ENCODE results near the gene PPM1M. TPM values are rescaled to one million over a fixed set of nuclear protein-coding genes. Genes with fewer than 3 reads are reported as not detected.

The PPM1M gene, protein sequence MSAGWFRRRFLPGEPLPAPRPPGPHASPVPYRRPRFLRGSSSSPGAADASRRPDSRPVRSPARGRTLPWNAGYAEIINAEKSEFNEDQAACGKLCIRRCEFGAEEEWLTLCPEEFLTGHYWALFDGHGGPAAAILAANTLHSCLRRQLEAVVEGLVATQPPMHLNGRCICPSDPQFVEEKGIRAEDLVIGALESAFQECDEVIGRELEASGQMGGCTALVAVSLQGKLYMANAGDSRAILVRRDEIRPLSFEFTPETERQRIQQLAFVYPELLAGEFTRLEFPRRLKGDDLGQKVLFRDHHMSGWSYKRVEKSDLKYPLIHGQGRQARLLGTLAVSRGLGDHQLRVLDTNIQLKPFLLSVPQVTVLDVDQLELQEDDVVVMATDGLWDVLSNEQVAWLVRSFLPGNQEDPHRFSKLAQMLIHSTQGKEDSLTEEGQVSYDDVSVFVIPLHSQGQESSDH
- total RNA-seq: 57.1 and 59.5 TPM in 2 replicates

DNA sequence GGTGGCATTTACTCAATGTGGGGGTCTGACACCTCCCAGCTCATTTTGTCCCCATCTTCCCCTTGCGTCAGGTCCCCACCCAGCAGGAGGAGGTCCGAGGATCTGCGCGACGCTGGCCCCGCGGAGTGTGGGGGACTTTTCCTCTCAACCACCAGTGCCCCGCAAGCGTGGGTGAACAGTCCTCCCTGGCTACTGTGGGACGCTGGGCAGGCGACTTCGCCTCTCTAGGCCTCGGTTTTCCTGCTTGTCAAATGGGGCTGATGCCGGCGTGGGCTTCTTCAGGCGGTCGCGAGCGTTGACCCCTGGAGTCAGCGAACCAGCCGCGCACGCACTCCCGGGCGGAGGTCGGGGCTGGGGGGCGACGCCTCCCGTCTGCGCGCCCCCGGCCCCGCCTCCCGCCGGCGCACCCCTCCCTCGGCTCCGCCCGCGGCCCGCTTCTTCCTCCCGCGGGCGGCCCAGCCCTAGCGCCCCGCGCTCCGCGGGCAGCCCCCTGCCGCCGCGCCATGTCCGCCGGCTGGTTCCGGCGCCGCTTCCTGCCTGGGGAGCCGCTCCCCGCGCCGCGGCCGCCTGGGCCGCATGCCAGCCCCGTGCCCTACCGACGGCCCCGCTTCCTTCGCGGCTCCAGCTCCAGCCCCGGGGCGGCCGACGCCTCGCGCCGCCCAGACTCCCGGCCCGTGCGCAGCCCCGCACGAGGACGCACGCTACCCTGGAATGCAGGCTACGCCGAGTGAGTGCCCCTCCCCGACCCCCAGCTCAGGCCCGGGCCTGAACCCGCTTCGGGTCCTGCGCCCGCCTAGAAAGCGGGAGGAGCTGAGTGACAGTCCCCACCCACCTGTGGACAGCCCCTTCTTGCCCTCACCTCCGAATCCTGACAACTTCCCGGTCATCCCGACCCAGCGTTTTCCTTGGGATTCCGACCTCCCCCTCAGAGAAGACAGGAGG is at the start of gene PPM1M:
Gene PPM1M, plus strand, starts transcription at position 438 of the 942 bp plus-strand sequence. Its CDS starts 66 bp downstream, at position 504.
- peak within 1 kb of the TSS; percentile 88 for H3K4me3 Mint-ChIP-seq
- intact Hi-C loops (cut with micrococcal nuclease): no loop called here
- H3K36me3 Mint-ChIP-seq (ENCODE audit: low read depth): peaks cover 40% of the 10 kb centered on the region
- peaks cover 81% of the 10 kb centered on the region for H3K4me1 Mint-ChIP-seq (ENCODE audit: low read depth)
- H3K27me3 Mint-ChIP-seq (ENCODE audit: insufficient read depth): no peaks in the 10 kb centered on the region
- peak; percentile 66 for DNase-seq (ENCODE audit: low spot score)
- H3K27ac Mint-ChIP-seq: peak within 1 kb of the TSS; percentile 92
- H3K9me3 Mint-ChIP-seq: peaks cover 3% of the 10 kb centered on the region

DNA sequence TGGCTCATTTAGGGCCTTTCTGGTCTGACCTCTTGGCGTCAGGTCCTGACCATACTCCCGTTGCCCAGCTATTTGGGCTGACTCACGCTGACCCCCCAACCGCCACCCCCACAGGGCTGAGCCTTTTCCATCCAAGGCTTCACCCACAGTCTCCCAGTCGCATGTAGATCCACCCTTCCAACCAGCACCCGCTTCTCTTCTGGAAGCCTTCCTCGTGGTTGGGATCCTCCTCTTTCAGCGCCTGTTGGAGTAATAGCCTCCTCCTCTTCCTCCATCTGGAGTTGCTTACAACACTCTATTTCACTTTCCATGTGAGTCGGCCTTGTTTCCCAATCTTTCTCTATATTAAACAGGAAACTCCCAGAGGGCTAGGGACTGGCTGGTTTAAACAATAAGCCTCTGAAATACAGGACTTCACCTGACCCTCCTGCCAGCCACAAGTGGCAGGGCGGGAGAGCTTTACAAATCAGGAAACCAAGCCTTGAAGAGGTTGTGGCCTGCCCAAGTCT is 49.7 kb upstream of the PPM1M start:
- Mint-ChIP-seq H3K27me3 (ENCODE audit: insufficient read depth) (peaks cover 2% of the 10 kb centered on the region), H3K36me3 (ENCODE audit: low read depth) (peaks cover 17% of the 10 kb centered on the region), H3K9me3 (no peaks in the 10 kb centered on the region), H3K27ac (peak overlapping the region; percentile 26), H3K4me3 (no peak overlapping the region), H3K4me1 (ENCODE audit: low read depth) (peaks cover 42% of the 10 kb centered on the region)
- intact Hi-C loops (cut with micrococcal nuclease): loop anchor here (5.0 kb wide), 2 partner anchors 199 to 341 kb away; partner anchors contain the start of genes RPL29 and UQCC5
- DNase-seq (ENCODE audit: low spot score): no peak

DNA sequence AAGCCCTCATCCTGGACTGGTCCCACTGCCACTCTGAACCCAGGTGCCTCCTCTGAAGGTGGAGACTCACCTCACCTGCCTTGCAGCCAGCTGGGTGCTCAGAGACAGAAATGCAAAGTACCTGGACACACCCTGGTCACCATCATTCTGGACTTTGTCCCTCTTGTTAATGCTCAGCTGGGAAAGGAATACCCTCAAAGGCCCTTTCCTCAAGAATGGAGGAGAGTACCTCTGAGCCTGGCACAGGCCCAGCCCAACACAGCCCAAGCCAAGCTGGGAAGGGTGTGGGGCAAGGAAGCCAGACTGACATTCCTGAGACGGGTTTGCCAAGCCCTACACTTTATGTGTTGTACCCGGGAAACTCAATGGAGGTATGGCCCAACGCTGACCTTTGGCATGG is 48.6 kb upstream of the PPM1M start:
- Mint-ChIP-seq H3K4me3 (no peak overlapping the region), H3K27ac (no peak overlapping the region)
- intact Hi-C loops (cut with micrococcal nuclease): loop anchor here (5.0 kb wide), 2 partner anchors 200 to 340 kb away; partner anchors contain the start of genes RPL29 and UQCC5

GRCh38 chr3:52197499-52197841 is 48.1 kb upstream of the PPM1M start:
- DNase-seq (ENCODE audit: low spot score): no peak
- Mint-ChIP-seq H3K27me3 (ENCODE audit: insufficient read depth) (peaks cover 2% of the 10 kb centered on the region), H3K36me3 (ENCODE audit: low read depth) (peaks cover 30% of the 10 kb centered on the region), H3K4me3 (peak overlapping the region; percentile 100), H3K4me1 (ENCODE audit: low read depth) (peaks cover 58% of the 10 kb centered on the region), H3K9me3 (no peaks in the 10 kb centered on the region), H3K27ac (peak overlapping the region; percentile 92)
- intact Hi-C loops (cut with micrococcal nuclease): loop anchor here (5.0 kb wide), 2 partner anchors 200 to 340 kb away; partner anchors contain the start of genes RPL29 and UQCC5

More for the DNA sequence above, 48.6 kb upstream of the PPM1M start:
- no peak for DNase-seq (ENCODE audit: low spot score)
- no peaks in the 10 kb centered on the region for H3K9me3 Mint-ChIP-seq
- H3K4me1 Mint-ChIP-seq (ENCODE audit: low read depth): peaks cover 53% of the 10 kb centered on the region
- peaks cover 2% of the 10 kb centered on the region for H3K27me3 Mint-ChIP-seq (ENCODE audit: insufficient read depth)
- H3K36me3 Mint-ChIP-seq (ENCODE audit: low read depth): peaks cover 27% of the 10 kb centered on the region

GRCh38 chr3:52197842-52198625 is 47.5 kb upstream of the PPM1M start, which contains the start of gene ALAS1:
Gene ALAS1, plus strand, starts transcription at chr3:52198160. Its CDS starts 1,082 bp downstream, at chr3:52199242.
- Mint-ChIP-seq H3K27ac (peak within 1 kb of the TSS; percentile 94), H3K4me3 (peak within 1 kb of the TSS; percentile 100), H3K4me1 (ENCODE audit: low read depth) (peaks cover 62% of the 10 kb centered on the region), H3K9me3 (no peaks in the 10 kb centered on the region), H3K36me3 (ENCODE audit: low read depth) (peaks cover 33% of the 10 kb centered on the region), H3K27me3 (ENCODE audit: insufficient read depth) (peaks cover 2% of the 10 kb centered on the region)
- DNase-seq (ENCODE audit: low spot score): peak; percentile 96
- intact Hi-C loops (cut with micrococcal nuclease): loop anchor here (1.0 to 5.0 kb wide), 7 partner anchors 19 to 1899 kb away; partner anchors contain the start of genes HYAL3, NAA80, POC1A and RPL29

DNA sequence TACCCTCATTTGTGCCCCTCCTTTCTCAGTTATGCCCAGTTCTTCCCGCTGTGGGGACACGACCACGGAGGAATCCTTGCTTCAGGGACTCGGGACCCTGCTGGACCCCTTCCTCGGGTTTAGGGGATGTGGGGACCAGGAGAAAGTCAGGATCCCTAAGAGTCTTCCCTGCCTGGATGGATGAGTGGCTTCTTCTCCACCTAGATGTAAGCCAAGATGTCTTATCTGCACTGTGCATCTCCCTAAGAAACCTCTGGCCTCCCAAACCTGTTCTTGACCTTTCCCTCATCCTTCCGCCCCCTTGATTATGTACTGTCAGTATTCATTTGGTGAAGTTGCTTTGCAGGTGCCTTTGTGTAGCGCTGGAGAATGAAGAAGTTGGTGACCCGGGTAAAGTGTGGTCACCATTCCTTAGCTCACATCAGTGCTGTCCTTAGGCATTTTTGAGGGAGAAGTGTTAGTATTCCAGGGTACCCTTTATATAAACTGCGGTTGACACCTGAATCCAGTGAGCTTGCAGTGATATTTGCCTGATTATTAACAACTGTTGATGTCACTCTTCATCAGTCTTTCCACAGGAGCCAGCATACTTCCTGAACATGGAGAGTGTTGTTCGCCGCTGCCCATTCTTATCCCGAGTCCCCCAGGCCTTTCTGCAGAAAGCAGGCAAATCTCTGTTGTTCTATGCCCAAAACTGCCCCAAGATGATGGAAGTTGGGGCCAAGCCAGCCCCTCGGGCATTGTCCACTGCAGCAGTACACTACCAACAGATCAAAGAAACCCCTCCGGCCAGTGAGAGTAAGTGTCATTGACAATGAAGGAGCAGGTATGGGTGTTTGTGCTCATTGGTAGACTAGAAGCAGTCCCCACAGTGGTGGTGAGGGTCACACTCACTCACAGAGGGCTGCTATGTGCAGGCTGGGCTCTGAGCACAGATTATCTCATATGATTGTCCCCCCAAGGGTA is 46.6 kb upstream of the PPM1M start:
- H3K9me3 Mint-ChIP-seq: no peaks in the 10 kb centered on the region
- peaks cover 38% of the 10 kb centered on the region for H3K36me3 Mint-ChIP-seq (ENCODE audit: low read depth)
- intact Hi-C loops (cut with micrococcal nuclease): loop anchor here (1.0 to 5.0 kb wide), 7 partner anchors 18 to 1900 kb away; partner anchors contain the start of genes HYAL3, NAA80, POC1A and RPL29
- peak overlapping the region; percentile 100 for H3K4me3 Mint-ChIP-seq
- DNase-seq (ENCODE audit: low spot score): no peak
- H3K27me3 Mint-ChIP-seq (ENCODE audit: insufficient read depth): no peaks in the 10 kb centered on the region
- H3K4me1 Mint-ChIP-seq (ENCODE audit: low read depth): peaks cover 71% of the 10 kb centered on the region
- peak overlapping the region; percentile 94 for H3K27ac Mint-ChIP-seq

GRCh38 chr3:52200981-52201679 is 44.4 kb upstream of the PPM1M start:
- peak overlapping the region; percentile 16 for H3K4me3 Mint-ChIP-seq
- no peaks in the 10 kb centered on the region for H3K27me3 Mint-ChIP-seq (ENCODE audit: insufficient read depth)
- peaks cover 56% of the 10 kb centered on the region for H3K36me3 Mint-ChIP-seq (ENCODE audit: low read depth)
- H3K9me3 Mint-ChIP-seq: no peaks in the 10 kb centered on the region
- intact Hi-C loops (cut with micrococcal nuclease): no loop called here
- peaks cover 81% of the 10 kb centered on the region for H3K4me1 Mint-ChIP-seq (ENCODE audit: low read depth)
- H3K27ac Mint-ChIP-seq: peak overlapping the region; percentile 63
- DNase-seq (ENCODE audit: low spot score): no peak

DNA sequence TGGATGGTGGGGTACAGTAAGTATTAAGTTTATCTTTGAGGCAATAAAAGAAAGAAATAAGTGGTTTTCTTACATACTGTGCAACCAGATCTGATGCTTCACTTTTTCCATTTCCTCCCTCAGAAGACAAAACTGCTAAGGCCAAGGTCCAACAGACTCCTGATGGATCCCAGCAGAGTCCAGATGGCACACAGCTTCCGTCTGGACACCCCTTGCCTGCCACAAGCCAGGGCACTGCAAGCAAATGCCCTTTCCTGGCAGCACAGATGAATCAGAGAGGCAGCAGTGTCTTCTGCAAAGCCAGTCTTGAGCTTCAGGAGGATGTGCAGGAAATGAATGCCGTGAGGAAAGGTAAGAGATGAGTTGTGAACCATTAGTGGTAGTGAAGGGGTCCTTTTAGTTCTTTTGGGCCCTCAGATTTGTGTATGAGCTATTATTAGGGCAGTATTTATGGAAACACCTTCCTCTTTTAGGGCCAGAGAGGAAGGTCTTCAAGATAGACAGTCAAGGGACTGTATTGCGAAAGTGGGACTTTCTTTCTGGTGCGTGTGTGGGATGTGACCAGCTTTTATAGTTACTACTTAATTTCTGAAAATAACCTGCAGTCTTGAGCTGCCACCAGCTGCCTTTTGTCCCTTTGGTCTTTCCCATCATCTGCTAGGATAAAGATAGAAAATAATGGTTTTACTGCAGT is 43.0 kb upstream of the PPM1M start:
- Mint-ChIP-seq H3K4me3 (peak overlapping the region; percentile 19), H3K27me3 (ENCODE audit: insufficient read depth) (no peaks in the 10 kb centered on the region), H3K36me3 (ENCODE audit: low read depth) (peaks cover 66% of the 10 kb centered on the region), H3K27ac (peak overlapping the region; percentile 79), H3K9me3 (no peaks in the 10 kb centered on the region), H3K4me1 (ENCODE audit: low read depth) (peaks cover 67% of the 10 kb centered on the region)
- intact Hi-C loops (cut with micrococcal nuclease): no loop called here
- DNase-seq (ENCODE audit: low spot score): no peak

DNA sequence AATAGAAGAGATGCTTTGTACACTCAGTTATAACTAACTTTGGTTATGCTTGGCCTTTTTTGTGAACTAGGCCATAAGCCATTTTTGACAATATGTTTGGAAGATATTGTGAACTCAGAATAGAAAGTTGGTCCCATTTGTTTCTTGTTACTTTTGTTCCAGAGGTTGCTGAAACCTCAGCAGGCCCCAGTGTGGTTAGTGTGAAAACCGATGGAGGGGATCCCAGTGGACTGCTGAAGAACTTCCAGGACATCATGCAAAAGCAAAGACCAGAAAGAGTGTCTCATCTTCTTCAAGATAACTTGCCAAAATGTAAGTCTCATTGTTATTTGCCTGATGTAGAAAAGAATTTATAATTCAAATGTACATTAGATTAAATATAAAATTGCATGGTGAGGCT is 41.9 kb upstream of the PPM1M start:
- H3K27ac Mint-ChIP-seq: peak overlapping the region; percentile 44
- H3K4me1 Mint-ChIP-seq (ENCODE audit: low read depth): peaks cover 59% of the 10 kb centered on the region
- peaks cover 72% of the 10 kb centered on the region for H3K36me3 Mint-ChIP-seq (ENCODE audit: low read depth)
- H3K9me3 Mint-ChIP-seq: no peaks in the 10 kb centered on the region
- H3K27me3 Mint-ChIP-seq (ENCODE audit: insufficient read depth): no peaks in the 10 kb centered on the region
- no peak for DNase-seq (ENCODE audit: low spot score)
- intact Hi-C loops (cut with micrococcal nuclease): no loop called here
- no peak overlapping the region for H3K4me3 Mint-ChIP-seq

DNA sequence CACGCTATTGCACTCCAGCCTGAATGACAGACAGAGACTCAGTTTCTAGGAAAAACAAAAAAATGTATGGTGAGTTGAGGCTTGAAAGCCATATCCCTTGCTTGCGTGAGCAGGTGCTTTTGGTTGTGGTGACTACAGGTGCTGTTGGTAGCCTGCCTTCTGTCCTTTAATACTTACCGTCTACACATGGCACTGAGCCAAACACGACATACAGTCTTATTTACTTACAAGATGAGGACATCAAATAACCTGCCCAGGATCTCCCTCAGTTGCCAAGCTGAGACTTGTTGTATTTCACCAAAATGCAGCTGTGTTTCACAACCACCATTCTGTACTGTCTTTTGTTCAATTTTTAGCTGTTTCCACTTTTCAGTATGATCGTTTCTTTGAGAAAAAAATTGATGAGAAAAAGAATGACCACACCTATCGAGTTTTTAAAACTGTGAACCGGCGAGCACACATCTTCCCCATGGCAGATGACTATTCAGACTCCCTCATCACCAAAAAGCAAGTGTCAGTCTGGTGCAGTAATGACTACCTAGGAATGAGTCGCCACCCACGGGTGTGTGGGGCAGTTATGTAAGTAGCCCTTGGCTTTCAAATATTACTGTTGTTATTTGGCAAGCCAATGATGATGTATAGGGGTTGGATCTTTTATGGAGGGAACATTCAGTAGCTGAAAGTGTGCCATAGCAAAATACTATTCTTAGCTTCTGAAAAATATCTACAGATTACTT is 41.1 kb upstream of the PPM1M start:
- Mint-ChIP-seq H3K4me3 (no peak overlapping the region), H3K27ac (peak overlapping the region; percentile 38), H3K27me3 (ENCODE audit: insufficient read depth) (no peaks in the 10 kb centered on the region), H3K36me3 (ENCODE audit: low read depth) (peaks cover 70% of the 10 kb centered on the region), H3K9me3 (no peaks in the 10 kb centered on the region), H3K4me1 (ENCODE audit: low read depth) (peaks cover 52% of the 10 kb centered on the region)
- DNase-seq (ENCODE audit: low spot score): no peak
- intact Hi-C loops (cut with micrococcal nuclease): no loop called here
